WTC11 (cell line): ENCODE measurements around the gene SAMD4A. TPM values are rescaled to one million over a fixed set of nuclear protein-coding genes. Genes with fewer than 3 reads are reported as not detected.

Experiments
- ATAC-seq: fragments of 200-7000 bp; cut with Tn5 transposase; 2 replicates; pipeline ENCODE4 v1.10.0; 2021; ENCODE audit warnings: mild to moderate bottlenecking, moderate library complexity
- CTCF ChIA-PET: fragments of 300-600 bp; sonication (Branson Sonifier 250); formaldehyde crosslinking; loops from one replicate; lab custom pipeline; 2021; ENCODE audit warnings: antibody characterized with exemption; lab: Charles Lee
- POLR2A ChIA-PET: fragments of 350-600 bp; sonication (Branson Sonifier 250); formaldehyde crosslinking; loops from one replicate; lab custom pipeline; 2021; ENCODE audit warnings: antibody characterized with exemption; lab: Charles Lee
- DNase-seq: peaks from one replicate; pipeline ENCODE4 v3.0.0; 2021; ENCODE audit warnings: low spot score
- H3K27ac Mint-ChIP-seq: 2 replicates; pipeline ENCODE4 v1.8.0; 2021; ENCODE audit warnings: mixed read lengths
- H3K27me3 Mint-ChIP-seq: 2 replicates; pipeline ENCODE4 v1.8.0; 2021; ENCODE audit warnings: low read depth, mild to moderate bottlenecking, moderate library complexity, mixed read lengths
- H3K36me3 Mint-ChIP-seq: 2 replicates; pipeline ENCODE4 v1.8.0; 2021; ENCODE audit warnings: mixed read lengths
- H3K4me1 Mint-ChIP-seq: 2 replicates; pipeline ENCODE4 v1.8.0; 2022; ENCODE audit warnings: mixed read lengths
- H3K4me3 Mint-ChIP-seq: 2 replicates; pipeline ENCODE4 v1.8.0; 2021; ENCODE audit warnings: mild to moderate bottlenecking, moderate library complexity, mixed read lengths
- H3K9me3 Mint-ChIP-seq: 2 replicates; pipeline ENCODE4 v1.8.0; 2021; ENCODE audit warnings: mixed read lengths
- AR ChIP-seq: fragments of 250-450 bp; sonication (Bioruptor Pico); IDR thresholded peaks from 2 replicates; pipeline ENCODE4 v1.9.0; 2021; ENCODE audit warnings: mild to moderate bottlenecking
- ATF2 ChIP-seq: sonication (generic); formaldehyde crosslinking; IDR thresholded peaks from 2 replicates; pipeline ENCODE4 v1.8.1; 2022; ENCODE audit warnings: low read depth, missing genetic modification reagents, borderline replicate concordance
- ATF3 ChIP-seq: sonication (generic); formaldehyde crosslinking; conservative IDR thresholded peaks from 2 replicates; pipeline ENCODE4 v1.8.1; 2022; ENCODE audit warnings: mild to moderate bottlenecking, missing genetic modification reagents
- CBFB ChIP-seq: sonication (generic); formaldehyde crosslinking; IDR thresholded peaks from 2 replicates; pipeline ENCODE4 v1.8.1; 2022; ENCODE audit warnings: mild to moderate bottlenecking, low read depth, missing genetic modification reagents
- CDX4 ChIP-seq: fragments of 250-450 bp; sonication (Bioruptor Pico); IDR thresholded peaks from 2 replicates; pipeline ENCODE4 v1.9.0; 2021; ENCODE audit warnings: moderate library complexity, mild to moderate bottlenecking, inconsistent platforms, borderline replicate concordance
- CTCF ChIP-seq: fragments of 200-600 bp; IDR thresholded peaks from 2 replicates; pipeline ENCODE4 v1.8.0; 2022; ENCODE audit warnings: antibody characterized with exemption
- FOXK1 ChIP-seq: sonication (generic); formaldehyde crosslinking; IDR thresholded peaks from 2 replicates; pipeline ENCODE4 v1.8.0; 2022; ENCODE audit warnings: mild to moderate bottlenecking, moderate library complexity, missing genetic modification reagents
- FOXP1 ChIP-seq: sonication (generic); formaldehyde crosslinking; IDR thresholded peaks from 2 replicates; pipeline ENCODE4 v1.8.0; 2022; ENCODE audit warnings: missing genetic modification reagents, mild to moderate bottlenecking, moderate library complexity, borderline replicate concordance
- FOXP4 ChIP-seq: sonication (generic); formaldehyde crosslinking; IDR thresholded peaks from 2 replicates; pipeline ENCODE4 v1.8.0; 2022; ENCODE audit warnings: mild to moderate bottlenecking, missing genetic modification reagents
- HMGA2 ChIP-seq: fragments of 250-450 bp; sonication (Bioruptor Pico); IDR thresholded peaks from 2 replicates; pipeline ENCODE4 v1.4.0; 2021; ENCODE audit warnings: mild to moderate bottlenecking, moderate library complexity
- KAT7 ChIP-seq: sonication (generic); formaldehyde crosslinking; IDR thresholded peaks from 2 replicates; pipeline ENCODE4 v1.8.1; 2023; ENCODE audit warnings: missing genetic modification reagents, mild to moderate bottlenecking, borderline replicate concordance
- NFYB ChIP-seq: sonication (generic); formaldehyde crosslinking; conservative IDR thresholded peaks from 2 replicates; pipeline ENCODE4 v1.8.0; 2022; ENCODE audit warnings: low read depth, missing genetic modification reagents
- SMAD4 ChIP-seq: sonication (generic); formaldehyde crosslinking; IDR thresholded peaks from 2 replicates; pipeline ENCODE4 v1.8.0; 2022; ENCODE audit warnings: mild to moderate bottlenecking, missing genetic modification reagents
- TEAD1 ChIP-seq: sonication (generic); formaldehyde crosslinking; IDR thresholded peaks from 2 replicates; pipeline ENCODE4 v1.8.0; 2022; ENCODE audit warnings: mild to moderate bottlenecking, missing genetic modification reagents
- TEAD4 ChIP-seq: sonication (generic); formaldehyde crosslinking; IDR thresholded peaks from 2 replicates; pipeline ENCODE4 v1.8.0; 2022; ENCODE audit warnings: mild to moderate bottlenecking, missing genetic modification reagents
- TP53 ChIP-seq: sonication (generic); formaldehyde crosslinking; IDR thresholded peaks from 2 replicates; pipeline ENCODE4 v1.8.1; 2023; ENCODE audit warnings: mild to moderate bottlenecking, missing genetic modification reagents
- USF1 ChIP-seq: sonication (generic); formaldehyde crosslinking; IDR thresholded peaks from 2 replicates; pipeline ENCODE4 v1.8.0; 2022; ENCODE audit warnings: mild to moderate bottlenecking, missing genetic modification reagents
- ZNF121 ChIP-seq: sonication (generic); formaldehyde crosslinking; IDR thresholded peaks from 2 replicates; pipeline ENCODE4 v1.8.0; 2023; ENCODE audit warnings: missing genetic modification reagents
- ZNF219 ChIP-seq: sonication (generic); formaldehyde crosslinking; IDR thresholded peaks from 2 replicates; pipeline ENCODE4 v1.8.0; 2023; ENCODE audit warnings: missing genetic modification reagents, mild to moderate bottlenecking, borderline replicate concordance
- ZNF281 ChIP-seq: sonication (generic); formaldehyde crosslinking; IDR thresholded peaks from 2 replicates; pipeline ENCODE4 v1.8.0; 2023; ENCODE audit warnings: mild to moderate bottlenecking, missing genetic modification reagents
- ZNF512 ChIP-seq: sonication (generic); formaldehyde crosslinking; IDR thresholded peaks from 2 replicates; pipeline ENCODE4 v1.8.1; 2022; ENCODE audit warnings: missing genetic modification reagents, borderline replicate concordance
- total RNA-seq: library from RNA; stranded (reverse); gene quantifications from 3 replicates; pipeline ENCODE4 v1.2.3, GENCODE V29; 2021

The SAMD4A gene
- total RNA-seq, 1 experiment from 2014 or later, result 6.0 TPM

- no peaks in the 10 kb centered on the region for H3K36me3 Mint-ChIP-seq
- H3K9me3 Mint-ChIP-seq, result no peaks in the 10 kb centered on the region
- ChIA-PET CTCF (interaction anchor here (2.9 to 3.2 kb wide), 2 partner anchors 11 to 71 kb away, joined by 17 to 20 read pairs; no protein-coding TSS in a partner anchor), POLR2A (no interaction called here)
- no peak overlapping the region for H3K4me3 Mint-ChIP-seq
- no peaks in the 10 kb centered on the region for H3K27me3 Mint-ChIP-seq
- no peak for ATAC-seq
- DNase-seq, result no peak
- H3K4me1 Mint-ChIP-seq, result peaks cover 12% of the 10 kb centered on the region
- TF ChIP-seq KAT7 (CRISPR knock-in tag) (no peak), TP53 (CRISPR knock-in tag) (no peak), SMAD4 (CRISPR knock-in tag) (no peak), ZNF121 (CRISPR knock-in tag) (no peak), ZNF219 (CRISPR knock-in tag) (no peak), FOXK1 (no peak), CTCF (no peak), CBFB (no peak), HMGA2 (CRISPR knock-in tag) (no peak), FOXP1 (CRISPR knock-in tag) (no peak), ATF2 (CRISPR knock-in tag) (no peak), AR (CRISPR knock-in tag) (no peak), FOXP4 (no peak), USF1 (CRISPR knock-in tag) (no peak)
- H3K27ac Mint-ChIP-seq, result no peak overlapping the region
Observed at GRCh38 chr14:54702492-54702891, 135.6 kb downstream of the SAMD4A start.

GRCh38 chr14:54703082-54703481 is 136.2 kb downstream of the SAMD4A start:
- POLR2A ChIA-PET, result no interaction called here
- Mint-ChIP-seq H3K9me3 (no peaks in the 10 kb centered on the region), H3K27ac (no peak overlapping the region), H3K27me3 (no peaks in the 10 kb centered on the region), H3K4me3 (no peak overlapping the region), H3K36me3 (no peaks in the 10 kb centered on the region), H3K4me1 (peaks cover 12% of the 10 kb centered on the region)
- CTCF ChIA-PET, result no interaction called here
- no peak for ATAC-seq
- no peak for DNase-seq
- TF ChIP-seq NFYB (no peak), CDX4 (CRISPR knock-in tag) (no peak), ATF3 (no peak), ZNF512 (no peak), TEAD4 (CRISPR knock-in tag) (no peak), KAT7 (CRISPR knock-in tag) (no peak), FOXP1 (CRISPR knock-in tag) (no peak), TEAD1 (no peak), ZNF281 (CRISPR knock-in tag) (no peak)
